Effector memory CD4-positive, alpha-beta T cell (primary cell): Measurements from ENCODE around the gene AADAT.

Experiments
- DNase-seq, 3 donors: peaks; one replicate each; pipeline ENCODE4 v3.0.0-alpha.2; 2020
- H3K27ac ChIP-seq: 2 replicates; pipeline ENCODE4 v1.7.0; 2013; ENCODE audit warnings: mild to moderate bottlenecking, low read length, moderate library complexity; ENCODE audit not compliant: insufficient read depth, poor library complexity, severe bottlenecking
- H3K27me3 ChIP-seq: replicated peaks from 2 replicates; pipeline ENCODE4 v1.7.0; 2013; ENCODE audit warnings: mild to moderate bottlenecking, low read length; ENCODE audit not compliant: insufficient read depth, control insufficient read depth, poor library complexity, severe bottlenecking
- H3K36me3 ChIP-seq: 2 replicates; pipeline ENCODE4 v1.7.0; 2013; ENCODE audit warnings: mild to moderate bottlenecking, low read length, moderate library complexity; ENCODE audit not compliant: control insufficient read depth, insufficient read depth
- H3K4me1 ChIP-seq: 2 replicates; pipeline ENCODE4 v1.7.0; 2013; ENCODE audit warnings: low read length, mild to moderate bottlenecking; ENCODE audit not compliant: control insufficient read depth, insufficient read depth, poor library complexity, severe bottlenecking
- H3K4me3 ChIP-seq: 2 replicates; pipeline ENCODE4 v1.7.0; 2013; ENCODE audit warnings: low read length, low read depth, mild to moderate bottlenecking; ENCODE audit not compliant: insufficient read depth, poor library complexity, severe bottlenecking
- H3K9me3 ChIP-seq: 2 replicates; pipeline ENCODE4 v1.7.0; 2013; ENCODE audit warnings: mild to moderate bottlenecking, low read length, moderate library complexity; ENCODE audit not compliant: control insufficient read depth

Gene AADAT

DNA sequence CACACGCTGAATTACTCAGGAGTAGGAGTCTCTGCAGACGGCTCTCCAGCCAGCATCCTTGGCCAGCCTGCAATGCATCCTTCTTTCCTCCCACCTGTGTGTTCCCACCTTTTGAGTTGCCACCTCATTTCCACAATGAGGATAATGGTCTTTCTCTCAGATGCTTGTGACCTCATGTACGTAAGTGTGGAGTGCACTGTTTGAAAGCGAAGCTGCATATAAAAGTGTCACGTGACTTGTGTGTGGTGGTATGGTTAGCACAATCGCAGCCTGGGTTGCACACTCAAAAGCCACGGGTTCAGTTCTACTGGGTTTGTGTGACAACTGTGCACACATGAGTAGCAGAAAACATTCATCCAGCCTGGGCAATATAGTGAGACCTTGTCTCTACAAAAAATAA, 51.5 kb downstream of the AADAT start:
- H3K27ac ChIP-seq, result no peak overlapping the region
- H3K9me3 ChIP-seq, result no peaks in the 10 kb centered on the region
- DNase-seq, result no peak
- H3K4me1 ChIP-seq, result no peaks in the 10 kb centered on the region
- no peak overlapping the region for H3K4me3 ChIP-seq
- no peaks in the 10 kb centered on the region for H3K27me3 ChIP-seq
- no peaks in the 10 kb centered on the region for H3K36me3 ChIP-seq

- Histone ChIP-seq H3K27ac (no peak overlapping the region), H3K27me3 (no peaks in the 10 kb centered on the region), H3K4me1 (no peaks in the 10 kb centered on the region), H3K9me3 (no peaks in the 10 kb centered on the region), H3K36me3 (no peaks in the 10 kb centered on the region), H3K4me3 (no peak overlapping the region)
- DNase-seq, result no peak
Observed at GRCh38 chr4:170037481-170037880, 52.3 kb downstream of the AADAT start.

GRCh38 chr4:170035845-170036244, 53.9 kb downstream of the AADAT start:
- H3K27me3 ChIP-seq, result no peaks in the 10 kb centered on the region
- no peak for DNase-seq
- H3K9me3 ChIP-seq, result no peaks in the 10 kb centered on the region
- H3K36me3 ChIP-seq, result no peaks in the 10 kb centered on the region
- H3K27ac ChIP-seq, result no peak overlapping the region
- H3K4me3 ChIP-seq, result no peak overlapping the region
- no peaks in the 10 kb centered on the region for H3K4me1 ChIP-seq

GRCh38 chr4:170035231-170035630, 54.5 kb downstream of the AADAT start:
- no peaks in the 10 kb centered on the region for H3K27me3 ChIP-seq
- H3K4me3 ChIP-seq, result no peak overlapping the region
- no peak overlapping the region for H3K27ac ChIP-seq
- H3K9me3 ChIP-seq, result no peaks in the 10 kb centered on the region
- DNase-seq, result no peak
- no peaks in the 10 kb centered on the region for H3K4me1 ChIP-seq
- H3K36me3 ChIP-seq, result no peaks in the 10 kb centered on the region

- H3K4me3 ChIP-seq, result no peak overlapping the region
- no peak for DNase-seq
- no peak overlapping the region for H3K27ac ChIP-seq
- no peaks in the 10 kb centered on the region for H3K27me3 ChIP-seq
- no peaks in the 10 kb centered on the region for H3K36me3 ChIP-seq
- no peaks in the 10 kb centered on the region for H3K4me1 ChIP-seq
- no peaks in the 10 kb centered on the region for H3K9me3 ChIP-seq
Observed at GRCh38 chr4:170033999-170034398, 55.8 kb downstream of the AADAT start.

DNA sequence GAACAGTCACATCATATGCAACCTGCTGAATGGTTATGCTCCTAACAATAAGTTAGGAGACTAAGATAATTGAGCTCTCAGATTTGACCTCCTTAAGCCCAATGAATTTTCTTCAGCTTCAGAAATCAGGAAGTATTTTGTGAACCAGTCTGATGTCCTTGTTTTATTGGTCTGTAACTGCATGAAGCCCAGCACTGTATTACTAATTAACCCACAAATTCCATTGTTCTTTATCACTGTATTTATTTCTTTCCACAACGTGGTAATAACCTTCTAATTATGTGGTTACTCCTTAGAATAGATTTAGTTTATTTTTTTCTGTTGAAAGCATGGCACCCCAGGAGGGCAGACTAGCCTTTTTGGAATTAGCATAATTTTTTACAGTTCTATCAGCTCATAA, 59.6 kb downstream of the AADAT start:
- Histone ChIP-seq H3K4me3 (no peak overlapping the region), H3K4me1 (no peaks in the 10 kb centered on the region), H3K9me3 (no peaks in the 10 kb centered on the region), H3K27me3 (no peaks in the 10 kb centered on the region), H3K36me3 (no peaks in the 10 kb centered on the region), H3K27ac (no peak overlapping the region)
- DNase-seq, result no peak

GRCh38 chr4:170027181-170027829, 62.5 kb downstream of the AADAT start:
- peak; percentile 76 to 84 (median 80) for DNase-seq
- no peaks in the 10 kb centered on the region for H3K36me3 ChIP-seq
- H3K4me3 ChIP-seq, result peak overlapping the region; percentile 84
- H3K9me3 ChIP-seq, result no peaks in the 10 kb centered on the region
- no peaks in the 10 kb centered on the region for H3K27me3 ChIP-seq
- H3K4me1 ChIP-seq, result no peaks in the 10 kb centered on the region
- H3K27ac ChIP-seq, result peak overlapping the region; percentile 76

GRCh38 chr4:170026253-170027021, 63.3 kb downstream of the AADAT start, which contains the start of gene MFAP3L:
TSS of gene MFAP3L (minus strand) at chr4:170026395. CDS start at chr4:170005877, 20,518 bp downstream.
- no peaks in the 10 kb centered on the region for H3K4me1 ChIP-seq
- no peaks in the 10 kb centered on the region for H3K9me3 ChIP-seq
- DNase-seq, result peak; percentile 71 to 75 (median 74)
- no peaks in the 10 kb centered on the region for H3K36me3 ChIP-seq
- H3K27ac ChIP-seq, result peak within 1 kb of the TSS; percentile 76
- peak within 1 kb of the TSS; percentile 84 for H3K4me3 ChIP-seq
- no peaks in the 10 kb centered on the region for H3K27me3 ChIP-seq

DNA sequence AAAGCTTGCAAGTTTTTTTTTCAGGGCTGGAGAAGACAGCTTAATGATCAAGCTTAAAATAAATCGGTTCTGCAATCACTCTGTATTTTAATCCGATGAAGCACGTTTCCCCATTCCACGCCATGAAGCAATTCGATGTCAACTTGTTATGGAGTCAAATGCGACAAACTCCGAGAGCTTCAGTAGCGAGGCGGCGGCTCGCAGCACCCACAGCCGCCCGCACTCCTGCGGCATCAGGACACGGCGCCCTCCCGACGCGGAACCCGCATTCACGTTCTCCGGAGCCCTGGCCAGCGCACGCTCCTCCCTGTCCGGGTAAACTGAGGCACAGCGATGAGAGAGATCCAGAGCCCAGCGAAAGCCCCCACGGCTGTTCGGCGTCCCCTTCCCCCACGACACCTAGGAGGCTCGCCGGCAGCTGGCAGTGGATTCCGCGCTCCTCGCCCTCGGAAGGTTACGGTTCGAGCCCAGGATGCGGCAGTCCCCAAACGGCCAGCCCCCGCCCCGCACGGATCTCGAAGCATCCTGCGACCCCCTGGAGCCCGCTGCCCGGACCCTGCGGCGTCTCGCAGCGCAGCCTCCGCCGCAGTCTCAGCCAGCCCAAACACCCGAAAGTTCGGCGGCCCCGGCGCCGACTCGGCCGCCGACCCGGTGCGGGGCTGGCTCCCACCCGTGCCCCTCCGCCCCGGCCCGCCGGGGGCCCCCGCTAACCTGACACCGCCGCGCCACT, 64.1 kb downstream of the AADAT start:
- no peaks in the 10 kb centered on the region for H3K36me3 ChIP-seq
- peak overlapping the region; percentile 84 for H3K4me3 ChIP-seq
- H3K27ac ChIP-seq, result no peak overlapping the region
- no peak for DNase-seq
- H3K9me3 ChIP-seq, result no peaks in the 10 kb centered on the region
- no peaks in the 10 kb centered on the region for H3K4me1 ChIP-seq
- H3K27me3 ChIP-seq, result no peaks in the 10 kb centered on the region

- no peaks in the 10 kb centered on the region for H3K4me1 ChIP-seq
- no peaks in the 10 kb centered on the region for H3K27me3 ChIP-seq
- H3K36me3 ChIP-seq, result no peaks in the 10 kb centered on the region
- no peak overlapping the region for H3K4me3 ChIP-seq
- H3K27ac ChIP-seq, result no peak overlapping the region
- DNase-seq, result no peak
- no peaks in the 10 kb centered on the region for H3K9me3 ChIP-seq
Observed at GRCh38 chr4:170022211-170022610, 67.5 kb downstream of the AADAT start.
